SU-DHL-6 (cell line): ENCODE results near the gene PRKD1.

Experiments used
- EZH2phosphoT487 ChIP-seq: fragments of 200-600 bp; sonication (generic), shearing (Covaris generic); conservative IDR thresholded peaks from 2 replicates; pipeline ENCODE4 v1.6.1; 2018; ENCODE audit warnings: mild to moderate bottlenecking, antibody characterized with exemption, low read length, moderate library complexity, mixed read lengths
- TF ChIP-seq, protein P1 (sequence below): fragments of 200-600 bp; sonication (generic); IDR thresholded peaks from one replicate; pipeline ENCODE4 v1.5.1; 2017; ENCODE audit warnings: antibody characterized with exemption, mild to moderate bottlenecking, low read length, moderate library complexity; ENCODE audit not compliant: insufficient read depth, poor library complexity, severe bottlenecking

DNA sequence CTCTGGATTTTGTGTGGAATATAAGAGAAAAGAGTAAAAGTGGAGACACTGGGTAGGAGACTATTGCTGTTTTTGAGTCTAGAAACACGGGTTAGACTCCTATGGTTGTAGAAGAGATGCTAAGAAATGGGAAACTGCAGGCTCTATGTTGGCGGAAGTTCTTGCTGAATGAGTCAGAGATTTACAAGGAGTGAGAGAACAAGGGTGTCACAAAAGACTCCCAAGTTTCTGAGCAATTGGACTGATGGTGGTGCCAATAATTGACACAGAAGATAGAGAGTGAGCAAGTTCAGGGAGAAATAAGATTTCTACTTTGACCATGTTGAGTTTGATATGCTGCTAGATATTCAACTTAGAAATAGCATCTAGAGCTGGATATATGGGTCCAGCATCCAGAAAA, 2.6 kb upstream of the PRKD1 start:
- TF ChIP-seq, protein P1, sequence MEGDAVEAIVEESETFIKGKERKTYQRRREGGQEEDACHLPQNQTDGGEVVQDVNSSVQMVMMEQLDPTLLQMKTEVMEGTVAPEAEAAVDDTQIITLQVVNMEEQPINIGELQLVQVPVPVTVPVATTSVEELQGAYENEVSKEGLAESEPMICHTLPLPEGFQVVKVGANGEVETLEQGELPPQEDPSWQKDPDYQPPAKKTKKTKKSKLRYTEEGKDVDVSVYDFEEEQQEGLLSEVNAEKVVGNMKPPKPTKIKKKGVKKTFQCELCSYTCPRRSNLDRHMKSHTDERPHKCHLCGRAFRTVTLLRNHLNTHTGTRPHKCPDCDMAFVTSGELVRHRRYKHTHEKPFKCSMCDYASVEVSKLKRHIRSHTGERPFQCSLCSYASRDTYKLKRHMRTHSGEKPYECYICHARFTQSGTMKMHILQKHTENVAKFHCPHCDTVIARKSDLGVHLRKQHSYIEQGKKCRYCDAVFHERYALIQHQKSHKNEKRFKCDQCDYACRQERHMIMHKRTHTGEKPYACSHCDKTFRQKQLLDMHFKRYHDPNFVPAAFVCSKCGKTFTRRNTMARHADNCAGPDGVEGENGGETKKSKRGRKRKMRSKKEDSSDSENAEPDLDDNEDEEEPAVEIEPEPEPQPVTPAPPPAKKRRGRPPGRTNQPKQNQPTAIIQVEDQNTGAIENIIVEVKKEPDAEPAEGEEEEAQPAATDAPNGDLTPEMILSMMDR: no peak
- TF ChIP-seq EZH2phosphoT487: no peak
